ENCODE measurements around the gene GTF3C4.

- TF ChIP-seq CTCF (IDR thresholded peaks at IDR 0.05; ENCODE audit: insufficient read depth, low read length, poor library complexity, severe bottlenecking) = no peak
- no peak for TF ChIP-seq EZH2phosphoT487 (conservative IDR thresholded peaks at IDR 0.05; ENCODE audit: low read length)
These were observed 38.6 kb upstream of the GTF3C4 start for GRCh38 chr9:132631685-132632084.

All from SU-DHL-6 (cell line).